ENCODE results near the gene SPIRE2. TPM values are rescaled to one million over a fixed set of nuclear protein-coding genes. Genes with fewer than 3 reads are reported as not detected.

SPIRE2 gene
- total RNA-seq, 1 experiment from 2014 or later = 29.6 TPM

DNA sequence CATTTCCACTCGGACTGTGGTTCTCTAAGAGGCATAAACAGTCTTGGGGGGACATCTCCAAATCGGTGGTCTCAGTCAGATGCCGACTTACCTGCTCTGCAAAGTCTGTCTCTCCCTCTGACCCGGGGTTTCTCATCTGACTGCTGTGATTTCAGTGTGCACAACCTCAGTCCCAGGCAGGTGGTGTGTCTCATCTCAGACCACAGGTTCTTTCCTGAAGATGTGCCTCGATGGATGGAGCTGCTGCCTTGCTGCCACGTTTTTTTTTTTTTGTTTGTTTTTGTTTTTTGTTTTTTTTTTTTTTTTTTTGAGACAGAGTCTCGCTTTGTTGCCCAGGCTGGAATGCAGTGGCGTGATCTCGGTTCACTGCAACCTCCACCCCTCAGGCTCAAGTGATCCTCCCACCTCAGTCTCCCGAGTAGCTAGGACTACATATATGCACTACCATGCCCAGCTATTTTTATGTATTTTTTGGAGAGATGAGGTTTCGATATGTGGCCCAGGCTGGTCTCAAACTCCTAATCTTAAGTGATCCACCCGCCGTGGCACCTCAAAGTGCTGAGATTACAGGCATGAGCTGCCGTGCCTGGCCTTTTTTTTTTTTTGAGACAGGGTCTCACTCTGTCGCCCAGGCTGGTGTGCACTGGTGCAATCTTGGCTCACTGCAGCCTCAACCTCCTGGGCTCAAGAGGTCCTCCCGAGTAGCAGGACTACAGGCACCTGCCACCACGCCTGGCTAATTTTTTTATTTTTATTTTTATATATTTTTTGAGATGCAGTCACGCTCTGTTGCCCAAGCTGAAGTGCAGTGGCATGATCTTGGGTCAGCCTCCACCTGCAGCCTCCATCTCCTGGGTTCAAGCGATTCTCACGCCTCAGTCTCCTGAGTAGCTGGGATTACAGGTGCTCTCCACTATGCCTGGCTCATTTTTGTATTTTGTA, 15.4 kb downstream of the SPIRE2 start:
- no peaks in the 10 kb centered on the region for H3K9me3 Mint-ChIP-seq (ENCODE audit: unreplicated experiment)
- H3K27ac Mint-ChIP-seq (ENCODE audit: unreplicated experiment) = no peak overlapping the region
- TF ChIP-seq, protein P1, sequence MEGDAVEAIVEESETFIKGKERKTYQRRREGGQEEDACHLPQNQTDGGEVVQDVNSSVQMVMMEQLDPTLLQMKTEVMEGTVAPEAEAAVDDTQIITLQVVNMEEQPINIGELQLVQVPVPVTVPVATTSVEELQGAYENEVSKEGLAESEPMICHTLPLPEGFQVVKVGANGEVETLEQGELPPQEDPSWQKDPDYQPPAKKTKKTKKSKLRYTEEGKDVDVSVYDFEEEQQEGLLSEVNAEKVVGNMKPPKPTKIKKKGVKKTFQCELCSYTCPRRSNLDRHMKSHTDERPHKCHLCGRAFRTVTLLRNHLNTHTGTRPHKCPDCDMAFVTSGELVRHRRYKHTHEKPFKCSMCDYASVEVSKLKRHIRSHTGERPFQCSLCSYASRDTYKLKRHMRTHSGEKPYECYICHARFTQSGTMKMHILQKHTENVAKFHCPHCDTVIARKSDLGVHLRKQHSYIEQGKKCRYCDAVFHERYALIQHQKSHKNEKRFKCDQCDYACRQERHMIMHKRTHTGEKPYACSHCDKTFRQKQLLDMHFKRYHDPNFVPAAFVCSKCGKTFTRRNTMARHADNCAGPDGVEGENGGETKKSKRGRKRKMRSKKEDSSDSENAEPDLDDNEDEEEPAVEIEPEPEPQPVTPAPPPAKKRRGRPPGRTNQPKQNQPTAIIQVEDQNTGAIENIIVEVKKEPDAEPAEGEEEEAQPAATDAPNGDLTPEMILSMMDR (IDR thresholded peaks at IDR 0.05; ENCODE audit: insufficient read depth in 1 of 2, low read depth in 1 of 2, low read length in 1 of 2, severe bottlenecking in 1 of 2, unreplicated experiment in 1 of 2) = no peak
- BruUV-seq (replicated peaks) = no TSS peak
- POLR2A ChIA-PET = interaction anchor here (0.6 kb wide), 1 partner anchor 30 kb away, joined by 4 read pairs; the partner anchor contains the start of gene TCF25
- H3K27me3 Mint-ChIP-seq (ENCODE audit: insufficient read depth, unreplicated experiment) = no peaks in the 10 kb centered on the region
- intact Hi-C loops (cut with micrococcal nuclease; ENCODE audit: unreplicated experiment) = no loop called here
- H3K4me1 ChIP-seq = peaks cover 13% of the 10 kb centered on the region
- no peak overlapping the region for H3K4me3 Mint-ChIP-seq (ENCODE audit: unreplicated experiment)
- peaks cover 7% of the 10 kb centered on the region for H3K4me1 Mint-ChIP-seq (ENCODE audit: low read depth, unreplicated experiment)
- CTCF ChIA-PET = no interaction called here
- H3K36me3 Mint-ChIP-seq (ENCODE audit: insufficient read depth, unreplicated experiment) = peaks cover 4% of the 10 kb centered on the region
- peaks cover 1% of the 10 kb centered on the region; the same call in 1 of the 2 replicates for H3K36me3 ChIP-seq (ENCODE audit: control insufficient read depth, insufficient read depth, low read length)
- peak in 1 of 2 experiments; percentile 22 for DNase-seq
- no peak overlapping the region for H3K4me3 ChIP-seq (ENCODE audit: low read depth, low read length)
- no peaks in the 10 kb centered on the region for H3K27me3 ChIP-seq (replicated peaks; ENCODE audit: control insufficient read depth, insufficient read depth, low read length)
- no peaks in the 10 kb centered on the region for H3K9me3 ChIP-seq

DNA sequence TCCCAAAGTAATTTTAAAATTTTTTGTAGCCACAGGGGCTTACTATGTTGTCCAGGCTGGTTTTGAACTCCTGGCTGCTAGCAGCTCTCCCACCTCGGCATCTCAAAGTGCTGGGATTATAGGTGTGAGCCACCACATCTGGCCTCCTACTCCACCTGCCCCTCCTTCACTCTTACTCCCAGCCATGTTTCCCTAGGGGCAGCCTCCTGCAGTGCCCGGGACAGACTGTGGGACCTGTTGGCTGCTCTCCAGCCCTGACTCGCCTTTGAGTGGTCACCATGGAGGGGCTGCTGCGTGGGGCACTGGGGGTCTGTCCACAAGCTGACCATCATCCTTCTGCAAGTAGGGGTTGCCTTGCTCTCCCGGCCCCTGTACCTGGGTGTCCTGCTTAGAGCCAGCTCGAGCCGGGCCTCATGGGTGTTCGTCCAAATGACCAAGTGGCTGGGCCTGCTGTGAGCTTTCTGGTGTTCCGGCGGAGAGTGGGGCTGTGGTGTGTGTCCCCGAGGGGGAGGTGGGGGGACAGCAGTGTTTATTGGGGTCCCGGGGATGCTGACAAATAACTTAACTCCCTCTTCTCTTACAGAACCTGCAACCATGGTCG, 16.6 kb downstream of the SPIRE2 start:
- no TSS peak for BruUV-seq (replicated peaks)
- Histone ChIP-seq H3K4me1 (peaks cover 12% of the 10 kb centered on the region), H3K4me3 (ENCODE audit: low read depth, low read length) (no peak overlapping the region), H3K36me3 (ENCODE audit: control insufficient read depth, insufficient read depth, low read length) (0 out of 2 replicates have a peak, but pooled peaks cover 1% of the 10 kb centered on the region), H3K27me3 (replicated peaks; ENCODE audit: control insufficient read depth, insufficient read depth, low read length) (no peaks in the 10 kb centered on the region), H3K9me3 (no peaks in the 10 kb centered on the region)
- Mint-ChIP-seq H3K36me3 (ENCODE audit: insufficient read depth, unreplicated experiment) (peaks cover 2% of the 10 kb centered on the region), H3K9me3 (ENCODE audit: unreplicated experiment) (no peaks in the 10 kb centered on the region), H3K27ac (ENCODE audit: unreplicated experiment) (no peak overlapping the region), H3K4me3 (ENCODE audit: unreplicated experiment) (no peak overlapping the region), H3K4me1 (ENCODE audit: low read depth, unreplicated experiment) (peaks cover 7% of the 10 kb centered on the region), H3K27me3 (ENCODE audit: insufficient read depth, unreplicated experiment) (no peaks in the 10 kb centered on the region)
- intact Hi-C loops (cut with micrococcal nuclease; ENCODE audit: unreplicated experiment) = no loop called here
- DNase-seq = no peak
- ChIA-PET CTCF (no interaction called here), POLR2A (no interaction called here)
- TF ChIP-seq, protein P1 (IDR thresholded peaks at IDR 0.05; ENCODE audit: insufficient read depth in 1 of 2, low read depth in 1 of 2, low read length in 1 of 2, severe bottlenecking in 1 of 2, unreplicated experiment in 1 of 2) = no peak

DNA sequence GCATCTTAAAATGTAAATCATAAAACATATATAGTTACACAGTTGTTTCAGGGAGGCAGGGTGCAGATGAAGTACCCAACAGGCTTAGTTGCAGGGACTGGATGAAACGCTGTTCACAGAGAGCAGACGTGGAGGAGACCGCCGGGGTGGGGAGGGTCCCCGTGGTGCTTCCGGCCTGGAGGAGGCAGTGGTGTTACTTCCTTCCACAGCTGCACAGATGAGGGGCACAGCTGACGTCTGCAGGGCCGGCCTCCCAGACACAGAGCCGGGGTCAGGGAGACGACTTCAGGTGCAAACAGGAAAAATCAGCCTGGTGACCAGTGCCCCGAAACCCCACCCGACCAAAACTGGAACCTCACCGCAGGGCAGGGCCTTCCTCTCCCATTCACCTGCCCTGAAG, 17.1 kb downstream of the SPIRE2 start:
- H3K36me3 Mint-ChIP-seq (ENCODE audit: insufficient read depth, unreplicated experiment) = no peaks in the 10 kb centered on the region
- POLR2A ChIA-PET = no interaction called here
- CTCF ChIA-PET = no interaction called here
- BruUV-seq (replicated peaks) = no TSS peak
- Histone ChIP-seq H3K4me3 (ENCODE audit: low read depth, low read length) (no peak overlapping the region), H3K4me1 (peaks cover 12% of the 10 kb centered on the region), H3K27me3 (replicated peaks; ENCODE audit: control insufficient read depth, insufficient read depth, low read length) (no peaks in the 10 kb centered on the region), H3K36me3 (ENCODE audit: control insufficient read depth, insufficient read depth, low read length) (0 out of 2 replicates have a peak, but pooled peaks cover 1% of the 10 kb centered on the region), H3K9me3 (no peaks in the 10 kb centered on the region)
- H3K4me3 Mint-ChIP-seq (ENCODE audit: unreplicated experiment) = no peak overlapping the region
- DNase-seq = no peak
- TF ChIP-seq, protein P1 (IDR thresholded peaks at IDR 0.05; ENCODE audit: insufficient read depth in 1 of 2, low read depth in 1 of 2, low read length in 1 of 2, severe bottlenecking in 1 of 2, unreplicated experiment in 1 of 2) = no peak
- H3K27me3 Mint-ChIP-seq (ENCODE audit: insufficient read depth, unreplicated experiment) = no peaks in the 10 kb centered on the region
- intact Hi-C loops (cut with micrococcal nuclease; ENCODE audit: unreplicated experiment) = no loop called here
- H3K27ac Mint-ChIP-seq (ENCODE audit: unreplicated experiment) = no peak overlapping the region
- peaks cover 7% of the 10 kb centered on the region for H3K4me1 Mint-ChIP-seq (ENCODE audit: low read depth, unreplicated experiment)
- H3K9me3 Mint-ChIP-seq (ENCODE audit: unreplicated experiment) = no peaks in the 10 kb centered on the region

All from Caco-2 (cell line).